Right hindlimb (tissue), 1 donor: ENCODE results near the gene CUEDC1.
A peak's percentile ranks its signal among the peaks of the same experiment; 100 is the strongest.

Experiments
- DNase-seq: peaks from one replicate; pipeline ENCODE4 v3.0.0-alpha.2; 2018

CUEDC1 gene

DNA sequence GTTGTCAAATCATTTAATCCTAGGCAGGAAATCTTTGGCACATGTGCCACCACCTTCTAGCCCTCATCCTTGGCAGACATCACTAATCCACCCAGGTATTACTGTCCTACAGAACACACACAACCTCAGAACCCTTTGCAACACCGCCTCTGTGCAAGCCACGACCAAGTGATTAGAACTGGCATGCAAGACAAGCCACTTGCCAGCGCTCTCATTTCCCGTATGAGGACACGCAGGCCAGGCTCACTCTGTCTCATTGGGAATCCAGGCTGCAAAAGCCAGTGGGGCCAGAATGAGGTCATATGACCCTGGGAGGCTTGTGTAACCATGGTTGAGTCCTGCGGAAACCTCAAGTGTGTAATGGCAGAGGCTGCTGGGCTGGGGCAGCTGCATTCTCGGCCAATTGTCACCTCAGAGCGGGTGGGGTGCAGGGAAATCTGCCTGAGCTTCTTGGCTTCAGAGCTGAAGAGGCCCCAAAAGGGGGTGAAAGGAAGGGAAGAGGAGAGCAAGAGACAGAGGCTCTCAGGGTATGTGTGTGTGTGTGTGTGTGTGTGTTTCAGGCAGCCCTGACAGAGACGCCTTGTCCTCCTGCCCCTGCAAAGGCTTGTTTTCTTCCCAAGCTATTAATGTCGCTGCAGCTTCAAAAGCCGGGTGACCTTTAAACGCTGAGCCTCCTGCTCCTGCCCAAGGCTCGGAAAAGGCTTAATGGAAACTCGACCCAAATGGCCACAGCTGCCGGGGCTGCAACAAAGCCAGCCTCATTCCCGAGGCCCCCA lies 62.2 kb downstream of the CUEDC1 start:
- DNase-seq: peak; percentile 97

DNA sequence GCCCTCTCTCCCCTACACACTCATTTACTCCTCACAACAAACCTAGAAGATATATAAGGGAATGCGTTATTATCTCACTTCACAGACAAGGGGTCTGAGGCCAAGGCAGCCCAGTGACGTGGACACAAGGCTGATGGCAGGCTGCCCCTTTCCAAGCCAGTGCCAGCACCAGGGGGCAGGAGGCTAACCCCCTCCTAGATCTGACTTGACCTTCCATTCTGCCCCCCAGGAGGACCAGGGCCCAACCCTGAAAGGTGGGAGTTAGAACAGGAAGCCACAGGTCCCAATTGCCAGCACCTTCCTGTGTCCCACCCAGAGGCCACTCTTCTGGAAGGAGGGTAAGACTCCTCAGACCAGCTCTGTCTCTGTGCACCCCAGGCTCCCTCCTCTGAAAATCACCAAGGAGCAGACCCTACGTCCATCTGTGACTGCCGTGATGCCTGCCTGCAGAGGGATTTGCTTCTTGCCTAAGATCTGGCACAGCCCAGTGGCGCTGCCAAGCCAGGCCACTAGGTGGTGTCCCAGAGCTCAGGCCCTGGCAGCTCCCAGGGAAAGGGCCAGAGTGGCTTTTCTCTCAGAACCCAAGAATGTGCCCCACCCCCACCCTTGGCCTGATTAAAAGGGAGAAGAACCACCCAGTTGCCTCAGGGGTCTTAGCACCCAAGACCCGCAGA lies 62.9 kb downstream of the CUEDC1 start:
- peak; percentile 92 for DNase-seq

DNA sequence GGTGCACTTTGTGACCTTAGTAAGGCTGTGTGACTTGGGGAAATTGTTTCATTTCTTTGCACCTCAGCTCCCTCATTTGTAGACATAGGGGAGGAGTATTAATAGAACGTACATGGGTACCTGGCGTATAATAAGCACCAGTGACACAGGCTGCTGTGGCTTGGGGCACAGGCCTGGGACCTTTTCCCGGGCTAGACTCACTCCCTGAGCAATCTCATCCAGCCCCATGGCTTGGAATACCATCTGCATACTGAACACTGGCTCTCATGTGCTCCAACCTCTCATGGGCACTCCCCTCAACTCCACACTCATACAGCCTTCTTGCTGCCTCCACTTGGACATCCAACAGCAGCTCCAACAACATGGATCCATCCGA lies 64.4 kb downstream of the CUEDC1 start:
- DNase-seq: no peak

DNA sequence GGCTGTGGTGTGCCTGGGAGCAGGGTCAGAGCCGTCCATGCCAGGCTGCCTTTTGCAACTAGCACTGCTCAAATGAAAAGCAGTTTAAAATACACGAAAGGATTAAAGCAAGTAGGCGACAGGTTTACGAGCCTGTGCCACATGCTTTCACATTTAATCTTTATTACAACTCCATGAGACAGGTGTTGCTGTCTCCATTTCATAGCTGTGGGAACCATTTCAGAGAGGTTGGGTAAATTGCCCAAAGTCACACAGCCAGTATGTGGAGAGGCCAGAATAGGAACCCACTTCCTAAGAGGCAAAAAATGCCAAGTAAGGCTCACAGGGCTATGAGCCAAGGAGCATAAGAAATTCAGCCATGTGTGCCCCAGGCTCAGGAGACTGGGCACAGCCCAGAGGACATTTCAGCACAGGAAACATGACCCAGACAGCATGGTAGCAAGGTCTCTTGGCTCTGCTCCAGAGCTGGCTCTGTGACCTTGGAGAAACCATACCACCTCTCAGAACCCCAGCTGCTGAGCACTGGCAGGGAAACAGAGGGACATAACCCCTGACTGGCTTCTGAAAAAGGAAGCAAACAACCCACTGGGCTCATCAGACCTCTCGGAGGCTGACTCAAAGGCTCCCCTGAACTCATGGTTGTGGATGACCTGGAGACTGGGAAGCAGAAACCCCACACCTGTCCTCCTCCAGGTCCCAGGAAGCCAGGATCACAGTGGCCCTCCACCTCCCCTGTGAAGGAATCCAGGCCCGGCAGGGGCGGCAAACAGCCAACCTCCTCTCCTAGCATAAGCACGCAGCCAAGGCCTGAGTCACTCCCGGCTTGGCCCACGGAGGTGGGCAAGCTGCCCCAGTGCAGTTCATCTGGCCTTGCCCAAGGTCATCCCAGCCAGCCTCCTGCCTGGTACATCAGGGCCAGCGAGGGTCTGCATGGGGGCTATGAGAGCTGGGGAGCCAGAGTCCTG lies 65.0 kb downstream of the CUEDC1 start:
- peak; percentile 70 for DNase-seq

DNA sequence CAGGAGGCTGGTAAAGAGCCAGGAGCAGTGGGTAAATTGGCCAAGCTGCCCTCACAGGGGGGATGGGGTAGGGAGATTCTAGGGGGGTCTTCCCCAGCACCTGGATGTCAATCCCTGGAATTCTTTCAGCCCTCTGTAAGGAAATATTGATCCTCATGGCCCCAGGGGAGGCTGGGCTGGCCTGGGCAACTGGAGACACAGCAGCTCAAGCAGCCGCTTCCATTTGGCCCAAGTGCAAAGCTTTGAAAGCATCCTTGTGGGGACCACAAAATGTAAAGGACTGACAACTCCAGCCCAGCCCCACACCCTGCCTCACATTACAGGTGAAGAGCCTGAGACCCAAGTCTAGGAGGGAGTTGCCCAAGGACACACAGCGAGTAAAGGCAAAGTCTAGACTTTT lies 66.0 kb downstream of the CUEDC1 start:
- DNase-seq: no peak

DNA sequence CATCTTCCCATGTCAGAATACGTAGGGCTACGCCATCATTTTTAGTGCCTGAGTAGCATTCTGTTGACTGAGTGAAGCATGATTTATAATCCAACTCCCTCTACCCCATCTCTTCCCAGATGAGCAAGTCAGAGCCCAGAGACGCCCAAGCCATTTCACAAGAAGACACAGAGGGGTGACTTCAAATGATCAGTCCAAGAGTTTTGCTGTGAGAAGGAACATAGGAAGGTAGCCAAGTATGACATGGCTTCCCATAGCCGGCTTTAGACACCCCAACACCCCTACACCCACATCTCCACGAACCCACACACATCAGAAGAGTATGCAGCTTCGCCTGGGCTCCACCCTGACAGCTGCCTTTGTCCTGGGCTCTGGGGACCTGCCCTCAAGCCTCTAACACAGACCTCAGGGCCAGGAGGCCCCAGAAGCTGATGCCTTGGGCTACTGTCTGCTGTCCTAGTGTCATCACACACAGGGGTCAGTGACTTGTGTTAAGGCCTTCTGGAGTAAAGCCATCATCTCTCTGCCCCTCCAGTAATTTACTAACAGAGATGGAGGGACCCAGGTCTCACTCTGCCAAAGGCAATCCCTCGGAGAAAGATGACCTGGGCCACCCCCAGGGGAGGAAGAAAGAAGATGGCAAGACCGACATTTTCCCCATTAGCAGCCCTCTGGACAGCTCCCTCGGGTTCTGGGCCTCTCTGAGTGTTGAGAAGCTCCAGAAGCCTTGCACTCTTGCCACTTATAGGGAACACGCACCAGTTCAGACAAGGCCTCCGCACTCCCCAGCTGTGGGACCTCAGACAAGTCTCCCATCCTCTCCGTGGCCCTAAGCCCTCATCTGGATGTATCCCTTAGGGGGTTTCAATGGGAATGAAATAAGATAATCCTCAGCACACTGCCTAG lies 66.6 kb downstream of the CUEDC1 start:
- no peak for DNase-seq

DNA sequence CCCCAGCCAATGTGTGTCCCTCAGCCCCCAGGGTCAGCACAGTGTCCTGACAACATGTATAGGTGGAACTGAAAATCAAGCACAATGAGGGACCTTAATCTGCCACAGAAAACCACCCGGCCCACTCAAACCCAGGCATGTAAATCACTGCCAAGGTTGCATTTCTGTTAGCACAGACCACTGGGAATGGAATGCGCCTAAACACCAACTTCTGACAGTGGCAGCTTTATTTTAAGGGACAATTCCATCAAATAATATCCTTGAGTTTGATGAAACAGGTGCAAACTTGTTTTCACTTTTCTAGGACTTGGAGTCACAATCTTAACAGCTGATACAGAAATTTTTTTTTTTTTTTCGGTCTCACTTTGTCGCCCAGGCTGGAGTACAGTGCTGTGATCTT lies 68.1 kb downstream of the CUEDC1 start:
- DNase-seq: no peak

DNA sequence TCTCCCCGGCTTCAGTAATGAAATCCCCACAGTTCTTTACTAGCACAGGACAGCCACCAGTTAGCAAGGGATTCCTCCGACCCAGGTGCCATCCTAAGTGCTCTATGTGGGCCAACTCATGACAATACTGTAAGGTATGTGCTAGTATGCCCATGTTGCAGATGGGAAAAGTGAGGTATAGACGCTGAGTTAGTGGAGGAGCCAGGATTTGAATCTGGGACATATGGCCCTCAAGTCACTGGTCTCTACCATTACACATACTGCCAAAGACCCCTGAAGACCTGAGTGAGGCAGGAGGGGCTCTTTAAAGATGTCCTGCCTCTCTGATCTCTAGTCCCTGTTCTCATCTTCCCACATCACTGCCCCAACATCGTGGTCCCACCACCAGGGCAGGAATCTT lies 69.2 kb downstream of the CUEDC1 start:
- no peak for DNase-seq

DNA sequence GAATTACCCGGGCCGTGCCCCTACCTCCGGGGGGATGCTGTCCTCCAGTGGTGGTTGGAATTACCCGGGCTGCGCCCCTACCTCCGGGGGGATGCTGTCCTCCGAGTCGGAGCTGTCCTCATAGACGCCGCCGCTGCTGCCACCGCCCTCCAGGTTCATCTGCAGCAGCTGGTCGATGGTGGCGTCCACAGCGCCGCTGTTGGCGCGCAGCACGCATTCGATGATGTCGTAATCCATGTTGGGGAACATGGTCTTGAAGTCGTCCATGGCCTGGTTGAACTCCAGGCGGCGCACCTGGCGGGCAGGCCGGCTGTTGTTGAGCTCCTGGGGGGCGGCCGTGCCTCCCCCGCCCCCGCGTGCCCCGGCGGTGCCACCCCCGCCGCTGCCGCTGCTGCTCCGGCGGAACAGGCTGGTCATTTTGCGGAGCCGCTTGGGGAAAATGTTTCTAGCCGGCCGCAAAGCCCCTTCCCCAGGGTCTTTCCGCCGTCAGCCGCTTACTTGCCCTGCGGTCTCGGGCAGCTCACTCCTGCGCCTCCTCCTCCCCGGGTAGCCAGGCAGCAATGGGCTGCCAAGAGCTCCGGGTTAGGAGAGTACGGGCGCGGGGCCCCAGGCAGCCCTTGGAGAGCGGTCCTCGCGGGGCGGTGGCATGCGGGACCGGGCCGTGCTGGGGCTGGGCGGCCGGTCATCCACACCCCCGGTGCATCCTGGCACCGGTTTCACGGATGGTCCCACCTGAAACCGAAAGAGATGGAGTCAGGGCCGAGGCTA lies 69.9 kb downstream of the CUEDC1 start:
- no peak for DNase-seq

DNA sequence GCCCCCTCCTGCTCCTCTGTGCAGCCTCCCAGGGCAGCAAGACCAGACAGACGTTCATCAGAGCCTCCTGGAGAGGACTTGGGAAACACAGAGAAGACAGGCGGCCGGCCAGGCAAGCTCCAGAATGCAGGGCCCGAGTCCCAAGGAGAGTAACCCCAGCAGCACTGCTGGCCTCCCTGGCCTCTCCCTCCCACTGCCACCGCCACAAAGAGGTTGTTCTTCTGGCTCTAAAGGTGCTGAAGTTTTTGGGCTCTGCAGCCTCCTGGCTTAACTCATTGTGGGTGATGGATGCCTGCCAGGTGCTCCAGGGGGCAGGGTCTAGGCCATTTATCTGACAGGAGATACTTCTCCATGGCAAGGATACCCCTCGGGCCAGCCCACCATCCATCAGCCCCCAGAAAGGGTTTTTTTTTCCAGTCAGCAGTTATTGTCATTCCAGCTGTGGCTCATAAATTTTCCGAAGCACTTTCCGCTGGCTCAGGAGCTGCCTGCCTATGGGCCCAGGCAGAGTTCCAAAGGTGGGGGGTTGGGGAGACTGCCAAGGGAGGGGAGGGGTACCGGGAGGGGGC lies 73.3 kb downstream of the CUEDC1 start:
- DNase-seq: peak; percentile 89

DNA sequence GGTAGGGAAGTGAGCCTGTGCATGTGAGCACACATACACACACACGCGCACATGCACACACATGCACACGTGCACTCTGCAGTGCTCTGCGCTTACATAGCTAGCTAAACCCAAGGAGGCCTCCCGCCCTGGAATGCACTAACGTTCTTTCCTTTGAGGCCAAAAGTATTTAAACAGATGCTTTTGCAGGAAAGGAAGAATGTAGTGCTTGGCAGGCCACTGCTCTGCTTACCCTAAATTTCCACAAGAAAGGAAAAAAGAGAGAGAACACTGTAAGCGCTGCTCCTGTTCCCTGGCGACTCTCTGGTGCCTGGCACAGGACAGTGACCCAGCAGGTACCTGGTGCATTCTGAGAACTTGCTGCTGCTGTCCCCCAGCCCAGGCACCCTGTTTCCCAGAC lies 74.1 kb downstream of the CUEDC1 start:
- peak; percentile 93 for DNase-seq

DNA sequence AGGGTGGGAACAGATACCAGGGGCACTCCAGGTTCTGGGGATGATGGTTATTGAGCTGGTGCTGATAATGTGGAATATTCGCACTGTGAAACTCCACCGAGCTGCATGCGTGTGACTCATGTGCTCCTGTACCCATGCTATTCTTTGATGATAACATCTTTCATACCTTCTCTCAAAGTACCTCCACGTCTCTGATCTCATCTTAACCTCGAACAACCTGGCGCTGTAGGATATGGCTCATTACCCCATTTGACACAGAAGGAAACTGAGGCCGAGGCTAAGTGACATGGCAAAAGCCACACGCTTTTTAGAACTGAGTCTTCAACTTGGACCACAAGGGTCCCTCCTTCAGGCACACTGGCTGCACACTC lies 75.1 kb downstream of the CUEDC1 start:
- no peak for DNase-seq

DNA sequence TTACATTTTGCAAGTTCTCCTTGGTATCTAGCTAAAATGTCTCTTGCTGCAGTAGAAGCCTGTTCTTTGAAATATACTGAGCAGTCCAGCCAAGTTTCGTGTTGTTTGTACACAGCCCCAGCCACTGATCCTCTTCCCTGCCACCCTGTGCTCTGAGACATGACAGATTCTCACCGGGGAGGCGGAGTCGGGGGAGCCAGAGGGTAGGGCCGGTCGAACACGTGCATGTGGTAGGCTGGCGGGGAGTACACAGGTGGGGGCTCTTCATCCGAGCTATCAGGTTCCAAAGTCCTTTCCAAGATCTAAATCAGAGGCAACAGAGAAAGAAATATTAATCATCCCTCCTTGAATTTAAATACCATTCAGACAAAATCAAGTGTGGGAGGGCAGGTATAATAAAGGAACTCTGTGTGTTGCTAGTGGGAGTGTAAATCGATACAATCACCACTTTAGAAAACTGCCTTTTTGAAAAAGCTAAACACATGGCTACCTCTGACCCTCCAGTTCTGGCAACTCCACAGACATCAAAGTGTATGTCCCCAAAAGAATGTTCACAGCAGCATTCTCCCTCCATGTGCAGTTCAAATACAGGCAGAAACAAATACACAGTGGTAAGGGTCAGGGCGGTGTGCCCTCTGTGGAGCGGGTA lies 75.7 kb downstream of the CUEDC1 start:
- DNase-seq: no peak

DNA sequence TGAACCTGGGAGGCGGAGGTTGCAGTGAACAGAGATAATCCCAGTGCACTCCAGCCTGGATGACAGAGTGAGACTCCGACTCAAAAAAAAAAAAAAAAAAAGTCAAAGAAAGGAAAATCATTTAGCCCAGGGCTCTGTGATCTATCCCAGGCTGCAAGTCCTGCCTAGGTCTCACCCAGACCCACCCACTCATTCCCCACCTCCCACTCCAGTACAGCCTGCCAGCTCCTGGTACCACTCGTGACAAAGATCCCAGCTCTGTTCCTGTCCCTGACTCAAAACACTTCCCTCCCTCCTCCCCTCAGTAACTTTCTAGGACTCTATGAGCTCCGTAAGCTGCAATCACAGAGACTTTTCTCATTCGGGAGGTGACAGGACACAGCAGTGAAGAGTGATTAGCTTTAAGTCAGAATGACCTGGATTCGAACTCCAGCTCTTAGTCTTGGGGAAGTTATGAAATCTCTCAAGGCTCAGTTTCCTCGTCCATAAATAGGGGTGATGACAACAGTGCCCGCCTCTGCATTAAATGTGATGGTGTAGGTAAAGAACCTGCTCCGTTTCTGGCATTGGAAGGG lies 77.3 kb downstream of the CUEDC1 start:
- DNase-seq: no peak

DNA sequence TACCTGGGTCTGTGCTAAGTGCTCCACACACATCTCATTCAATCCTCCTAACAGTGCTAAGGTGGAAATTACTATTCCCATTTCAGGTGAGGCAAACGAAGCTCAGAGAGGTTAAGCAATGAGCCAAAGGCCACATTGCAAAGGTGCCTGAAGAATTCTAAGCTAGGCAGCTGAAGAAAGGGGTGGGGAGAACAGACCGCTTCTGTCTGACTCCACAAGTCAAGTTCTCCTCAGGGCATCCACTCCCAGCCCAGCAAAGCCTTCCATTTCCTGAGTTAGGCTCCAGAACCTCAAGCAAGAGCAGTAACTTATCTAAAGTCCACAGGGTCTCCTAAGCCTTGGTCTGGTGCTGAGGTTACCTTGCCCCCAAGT lies 78.4 kb downstream of the CUEDC1 start:
- DNase-seq: no peak

DNA sequence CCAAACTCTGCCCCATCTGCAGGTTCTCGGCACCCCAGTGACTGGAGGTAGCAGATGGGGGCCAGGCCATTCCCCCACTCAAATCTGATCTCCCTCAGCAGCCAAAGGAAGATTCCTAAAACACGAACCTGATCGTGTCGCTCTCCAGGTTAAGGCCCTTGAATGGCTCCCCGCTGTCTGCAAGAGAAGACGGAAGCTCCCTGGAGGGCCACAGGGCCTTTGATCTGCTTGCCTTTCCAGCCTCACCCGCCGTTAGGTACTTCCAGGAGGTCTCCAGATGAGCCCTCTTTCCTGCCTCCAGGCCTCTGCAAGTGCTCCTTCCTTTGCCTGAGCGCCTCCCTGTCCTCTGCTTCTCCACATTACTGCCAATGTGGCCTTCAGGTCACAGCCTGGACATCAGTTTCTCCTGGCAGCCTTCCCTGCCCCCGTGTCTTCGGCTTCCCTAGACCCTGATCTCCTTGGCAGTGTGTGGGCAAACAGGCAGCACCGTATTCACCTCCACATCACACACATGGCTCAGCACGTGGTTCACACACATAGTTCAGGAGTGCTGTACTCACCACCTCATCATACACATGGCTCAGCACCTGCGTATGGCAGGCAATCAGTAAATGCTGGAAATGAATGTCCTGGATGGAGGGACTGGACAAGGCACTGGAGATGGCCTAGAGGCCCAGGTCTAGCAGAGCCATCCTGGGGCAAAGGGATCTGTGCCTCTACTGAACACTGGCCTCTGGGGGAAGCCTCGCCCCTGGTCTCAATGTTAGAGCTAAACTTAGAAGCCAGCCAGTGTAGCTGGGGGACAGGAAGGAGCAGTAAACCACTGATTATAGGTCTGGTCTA lies 79.0 kb downstream of the CUEDC1 start:
- DNase-seq: no peak

DNA sequence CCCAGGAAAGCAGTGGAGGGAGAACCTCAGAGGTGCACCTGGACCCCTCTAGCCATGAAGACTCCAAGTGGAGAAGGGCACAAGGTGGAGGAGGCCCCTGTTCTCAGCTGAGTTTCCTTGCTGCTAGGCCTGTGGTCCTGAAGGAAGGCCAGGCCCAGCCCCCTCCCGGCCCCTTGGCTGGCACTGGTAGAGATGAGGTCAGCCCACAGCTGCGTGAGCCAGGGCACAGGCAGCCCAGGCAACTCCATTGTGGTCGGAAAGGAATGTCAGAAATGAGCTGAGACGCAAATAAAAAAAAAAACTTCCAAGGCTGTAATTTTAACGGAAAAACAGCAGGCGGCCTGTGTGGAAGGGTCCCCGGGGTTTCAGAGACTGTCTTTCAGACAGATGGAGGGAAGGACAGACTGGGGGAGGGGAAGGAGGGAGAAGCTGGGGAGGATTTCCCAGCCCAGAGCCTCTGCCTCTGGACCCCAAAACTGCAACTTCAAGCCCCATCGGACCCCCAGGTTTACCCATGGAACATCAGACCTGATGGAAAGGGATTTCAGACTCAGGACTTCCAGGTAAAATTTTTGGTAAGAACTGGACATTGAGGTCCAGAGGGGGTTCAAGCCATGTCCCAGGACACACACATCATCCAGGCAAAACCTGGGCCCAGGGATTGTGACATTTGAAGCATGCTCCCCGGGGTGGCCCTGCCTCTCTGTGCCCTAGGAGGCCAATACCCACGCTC lies 79.8 kb downstream of the CUEDC1 start:
- DNase-seq: peak; percentile 97

DNA sequence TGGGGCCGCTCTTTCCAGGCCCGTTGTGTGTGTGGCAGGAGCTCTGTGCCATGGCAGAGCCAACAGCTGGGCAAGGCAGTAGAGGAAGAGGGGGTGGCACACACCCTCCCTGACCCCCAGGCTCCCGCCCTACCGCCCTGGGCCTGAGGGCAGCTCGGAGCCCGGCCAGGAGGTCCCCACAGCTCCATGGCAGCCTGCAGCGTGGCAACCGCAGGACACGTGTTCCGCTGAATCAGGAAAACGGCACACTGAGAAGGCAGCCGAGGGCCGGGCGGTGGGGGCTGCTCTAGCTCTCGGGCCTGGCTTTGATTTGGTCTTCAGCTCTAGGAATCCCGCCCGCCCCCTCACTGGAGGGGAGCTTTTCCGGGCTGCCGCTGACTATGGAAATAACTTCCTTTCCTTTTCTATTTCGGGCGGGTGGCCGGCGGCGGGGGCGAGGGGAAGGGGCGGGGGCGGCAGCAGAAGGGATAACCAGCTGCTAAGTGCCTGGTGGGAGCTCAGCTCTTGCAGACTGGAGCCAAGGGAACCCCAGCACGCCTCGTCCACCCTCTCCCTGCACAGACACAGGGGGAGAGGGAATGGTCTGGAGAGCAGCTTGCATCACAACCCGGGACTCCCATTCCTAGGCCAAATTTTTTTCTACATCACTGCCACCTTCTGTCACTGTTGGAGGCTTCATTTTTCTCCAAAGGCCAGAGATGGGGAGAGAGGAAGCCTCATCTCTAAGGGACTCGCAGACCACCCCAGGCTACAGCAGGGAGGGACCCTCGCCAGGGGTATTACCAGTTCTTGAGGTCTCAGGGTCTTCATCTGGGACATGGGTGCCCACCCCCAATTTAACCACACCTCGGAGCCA lies 80.5 kb downstream of the CUEDC1 start:
- peak; percentile 97 for DNase-seq
